Naive thymus-derived CD4-positive, alpha-beta T cell (primary cell): ENCODE data around the gene SUFU. TPM values are rescaled to one million over a fixed set of nuclear protein-coding genes. Genes with fewer than 3 reads are reported as not detected.

Experiments
- ATAC-seq: fragments of 150-1000 bp; cut with Tn5 transposase; 2 replicates; pipeline ENCODE4 v1.10.0; 2021; ENCODE audit warnings: mild to moderate bottlenecking, moderate library complexity
- CTCF ChIA-PET: fragments of 350-600 bp; sonication (Branson Sonifier 250); formaldehyde crosslinking; loops from one replicate; lab custom pipeline; 2021; ENCODE audit warnings: antibody characterized with exemption; lab: Charles Lee
- POLR2A ChIA-PET: fragments of 350-600 bp; sonication (Branson Sonifier 250); formaldehyde crosslinking; loops from one replicate; lab custom pipeline; 2021; ENCODE audit warnings: antibody characterized with exemption, inconsistent platforms; lab: Charles Lee
- DNase-seq, 9 donors: peaks; one replicate each; pipeline versions ENCODE4 v3.0.0 to v3.0.0-alpha.2; 2020 to 2022; ENCODE audit warnings: mixed read lengths in 1 of 9
- H3K27ac ChIP-seq: one replicate; pipeline ENCODE4 v1.7.0; 2013; ENCODE audit warnings: mild to moderate bottlenecking, low read depth, low read length, moderate library complexity
- H3K27me3 ChIP-seq, 2 donors: one replicate each; pipeline ENCODE4 v1.7.0; 2013; ENCODE audit warnings: low read length in 2 of 2, mild to moderate bottlenecking in 2 of 2, moderate library complexity in 2 of 2; ENCODE audit not compliant: control insufficient read depth in 2 of 2, insufficient read depth in 2 of 2
- H3K36me3 ChIP-seq, 3 experiments: 1 replicate in 2 of 3; 2 replicates in 1 of 3; pipeline ENCODE4 v1.7.0; 2013; ENCODE audit warnings: low read length in 3 of 3, mild to moderate bottlenecking in 3 of 3, moderate library complexity in 1 of 3; ENCODE audit not compliant: insufficient read depth in 3 of 3, control insufficient read depth in 2 of 3
- H3K4me1 ChIP-seq, 2 donors: one replicate each; pipeline ENCODE4 v1.7.0; 2013; ENCODE audit warnings: low read length in 2 of 2, mild to moderate bottlenecking in 2 of 2, moderate library complexity in 1 of 2; ENCODE audit not compliant: control insufficient read depth in 2 of 2, insufficient read depth in 2 of 2
- H3K4me3 ChIP-seq: 2 replicates; pipeline ENCODE4 v1.7.0; 2013; ENCODE audit warnings: mild to moderate bottlenecking, low read length
- H3K9me3 ChIP-seq, 3 experiments: 1 replicate in 2 of 3; 2 replicates in 1 of 3; pipeline ENCODE4 v1.7.0; 2013; ENCODE audit warnings: low read length in 3 of 3; ENCODE audit not compliant: control insufficient read depth in 2 of 3
- H3K27ac Mint-ChIP-seq, 9 donors: one replicate each; pipeline ENCODE4 v1.8.0; 2020 to 2022; ENCODE audit warnings: mixed read lengths in 9 of 9, mild to moderate bottlenecking in 8 of 9, moderate library complexity in 5 of 9, inconsistent platforms in 2 of 9
- H3K27me3 Mint-ChIP-seq, 5 donors: one replicate each; pipeline ENCODE4 v1.8.0; 2021 to 2022; ENCODE audit warnings: mixed read lengths in 5 of 5, mild to moderate bottlenecking in 1 of 5
- H3K36me3 Mint-ChIP-seq, 5 donors: one replicate each; pipeline ENCODE4 v1.8.0; 2020 to 2022; ENCODE audit warnings: mixed read lengths in 5 of 5, mild to moderate bottlenecking in 3 of 5, inconsistent platforms in 1 of 5
- H3K4me1 Mint-ChIP-seq, 7 donors: one replicate each; pipeline ENCODE4 v1.8.0; 2020 to 2022; ENCODE audit warnings: mixed read lengths in 7 of 7, mild to moderate bottlenecking in 3 of 7, inconsistent platforms in 1 of 7
- H3K4me3 Mint-ChIP-seq, 10 donors: one replicate each; pipeline ENCODE4 v1.8.0; 2020 to 2022; ENCODE audit warnings: mild to moderate bottlenecking in 10 of 10, mixed read lengths in 10 of 10, moderate library complexity in 6 of 10, inconsistent platforms in 2 of 10
- H3K9me3 Mint-ChIP-seq, 11 donors: one replicate each; pipeline ENCODE4 v1.8.0; 2020 to 2022; ENCODE audit warnings: mixed read lengths in 11 of 11, mild to moderate bottlenecking in 4 of 11, inconsistent platforms in 1 of 11, moderate library complexity in 1 of 11
- intact Hi-C, 2 donors: fragments of 100-400 bp; cut with micrococcal nuclease; formaldehyde crosslinking; loops; one replicate each; pipeline ENCODE4 v1.15.1; 2023
- polyA plus RNA-seq, 2 donors: library from polyadenylated mRNA; unstranded; fragments of 300-500 nt; fragmentation: Illumina TruSeq; gene quantifications; one replicate each; pipeline ENCODE4 v1.2.3, GENCODE V29; 2021
- total RNA-seq, 6 experiments: library from RNA in 5 of 6; stranded (reverse) in 5 of 6; gene quantifications; 1 replicate in 5 of 6; 2 replicates in 1 of 6; pipeline ENCODE4 v1.2.3 and lab custom pipeline; 2021 to 2026

The SUFU gene
- total and polyA plus RNA-seq, 7 experiments from 2014 or later: 2.9 to 17.5 (median 14.4) TPM

DNA sequence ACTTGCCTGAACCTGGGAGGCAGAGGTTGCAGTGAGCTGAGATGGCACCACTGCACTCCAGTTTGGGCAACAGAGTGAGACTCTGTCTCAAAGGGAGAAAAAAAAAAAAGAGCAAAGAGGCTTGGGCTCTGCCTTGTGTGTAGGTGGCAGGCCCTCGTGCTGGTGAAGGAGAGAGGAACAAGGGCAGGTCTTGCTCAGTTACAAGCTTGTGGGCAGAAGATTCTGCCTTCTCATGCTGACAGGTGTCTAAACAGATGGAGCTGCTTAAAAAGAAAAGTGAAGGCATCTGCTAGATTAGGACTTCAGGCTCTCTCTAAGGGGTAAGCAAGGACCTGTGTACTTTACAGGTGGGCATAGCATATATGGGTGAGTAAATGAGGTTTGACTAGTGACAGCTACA lies 75.0 kb downstream of the SUFU start:
- DNase-seq (no peak), ATAC-seq (no peak)
- Mint-ChIP-seq H3K9me3 (no peaks in the 10 kb centered on the region), H3K4me1 (peaks cover 6 to 19% (median 17%) of the 10 kb centered on the region in 7 donors), H3K27ac (peak overlapping the region in 6 of 9 donors; percentile 14 to 81 (median 64)), H3K27me3 (no peaks in the 10 kb centered on the region), H3K36me3 (no peaks in the 10 kb centered on the region), H3K4me3 (peak overlapping the region in 2 of 10 donors; percentile 38 to 41)
- no peaks in the 10 kb centered on the region for H3K9me3 ChIP-seq
- no peaks in the 10 kb centered on the region for H3K36me3 ChIP-seq
- intact Hi-C loops: no loop called here
- no peak overlapping the region for H3K27ac ChIP-seq
- ChIA-PET CTCF (interaction anchor here (0.6 to 1.3 kb wide), 5 partner anchors 9 to 235 kb away, joined by 3 to 4 read pairs (median 3); partner anchors contain the start of gene ACTR1A), POLR2A (interaction anchor here (0.7 kb wide), 1 partner anchor 347 kb away, joined by 3 read pairs; no protein-coding TSS in a partner anchor)
- H3K4me3 ChIP-seq: no peak overlapping the region
- H3K4me1 ChIP-seq: no peaks in the 10 kb centered on the region
- H3K27me3 ChIP-seq: no peaks in the 10 kb centered on the region

DNA sequence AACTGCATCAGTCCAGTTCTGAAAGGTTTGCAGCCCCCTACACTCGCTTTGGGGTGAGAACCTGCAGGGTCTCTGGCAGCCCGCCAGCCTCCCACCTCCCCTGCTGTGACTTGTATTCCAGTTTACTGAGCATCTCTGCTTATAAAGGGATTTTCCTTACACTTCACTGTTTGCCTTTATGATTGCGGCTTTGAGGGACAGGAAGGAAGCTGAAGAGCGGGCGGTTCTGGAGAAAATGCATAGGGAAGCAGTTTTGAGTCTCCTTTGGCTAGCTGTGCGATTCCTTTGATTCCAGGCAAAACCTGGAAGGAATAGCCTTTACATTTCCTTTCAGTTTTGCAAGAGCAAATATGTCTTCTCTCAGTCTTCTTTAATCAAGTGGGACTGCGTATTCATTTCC lies 75.6 kb downstream of the SUFU start:
- no peak overlapping the region for H3K4me3 Mint-ChIP-seq
- POLR2A ChIA-PET: interaction anchor here (0.6 to 1.1 kb wide), 2 partner anchors 111 to 129 kb away, joined by 3 read pairs; no protein-coding TSS in a partner anchor

DNA sequence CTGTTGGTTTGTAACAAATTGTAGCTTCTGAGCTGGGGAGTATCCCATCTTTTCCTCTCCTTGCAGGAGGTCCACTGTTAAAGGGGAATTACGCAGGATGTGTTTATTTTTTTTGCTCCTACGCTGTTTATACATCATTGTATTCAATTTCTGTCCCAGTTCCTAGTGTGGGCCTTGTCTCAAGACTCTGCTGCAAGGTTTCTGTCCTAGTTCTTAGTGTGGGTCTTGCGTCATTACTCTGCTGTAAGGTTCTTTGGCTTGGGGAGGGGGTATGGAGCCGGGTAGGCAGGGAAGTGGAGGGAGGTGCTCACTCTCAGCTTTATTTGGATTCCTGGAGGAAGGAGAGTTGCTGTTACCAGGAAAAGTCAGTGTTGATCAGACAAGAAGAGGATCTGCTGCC lies 76.5 kb downstream of the SUFU start:
- ATAC-seq: no peak
- H3K4me1 ChIP-seq: no peaks in the 10 kb centered on the region
- intact Hi-C loops: loop anchor here in 1 of 2 donors (5.0 kb wide), 1 partner anchor 188 kb away; no protein-coding TSS in a partner anchor
- H3K9me3 ChIP-seq: no peaks in the 10 kb centered on the region
- no peaks in the 10 kb centered on the region for H3K9me3 Mint-ChIP-seq
- H3K27me3 ChIP-seq: no peaks in the 10 kb centered on the region
- no peaks in the 10 kb centered on the region for H3K36me3 ChIP-seq
- no peak for DNase-seq
- H3K27ac ChIP-seq: no peak overlapping the region
- peak overlapping the region in 8 of 9 donors; percentile 9 to 85 (median 68) for H3K27ac Mint-ChIP-seq
- H3K4me3 Mint-ChIP-seq: no peak overlapping the region
- H3K27me3 Mint-ChIP-seq: no peaks in the 10 kb centered on the region
- no peak overlapping the region for H3K4me3 ChIP-seq
- no peaks in the 10 kb centered on the region for H3K36me3 Mint-ChIP-seq
- peaks cover 6 to 21% (median 19%) of the 10 kb centered on the region in 7 donors for H3K4me1 Mint-ChIP-seq
- ChIA-PET CTCF (no interaction called here), POLR2A (interaction anchor here (1.1 to 2.2 kb wide), 2 partner anchors 77 to 130 kb away, joined by 3 to 5 read pairs; partner anchors contain the start of gene SUFU)

More for the DNA sequence above, 75.6 kb downstream of the SUFU start:
- no peak overlapping the region for H3K4me3 ChIP-seq
- H3K27ac ChIP-seq: no peak overlapping the region
- ATAC-seq (no peak), DNase-seq (no peak)
- CTCF ChIA-PET: interaction anchor here (0.6 to 1.3 kb wide), 4 partner anchors 9 to 171 kb away, joined by 3 to 4 read pairs (median 3); partner anchors contain the start of gene ACTR1A
- intact Hi-C loops: no loop called here
- no peaks in the 10 kb centered on the region for H3K4me1 ChIP-seq
- no peaks in the 10 kb centered on the region for H3K36me3 Mint-ChIP-seq
- H3K36me3 ChIP-seq: no peaks in the 10 kb centered on the region
- H3K9me3 ChIP-seq: no peaks in the 10 kb centered on the region
- peak overlapping the region in 5 of 9 donors; percentile 4 to 69 (median 31) for H3K27ac Mint-ChIP-seq
- peaks cover 6 to 21% (median 19%) of the 10 kb centered on the region in 7 donors for H3K4me1 Mint-ChIP-seq
- no peaks in the 10 kb centered on the region for H3K27me3 Mint-ChIP-seq
- no peaks in the 10 kb centered on the region for H3K27me3 ChIP-seq
- no peaks in the 10 kb centered on the region for H3K9me3 Mint-ChIP-seq

DNA sequence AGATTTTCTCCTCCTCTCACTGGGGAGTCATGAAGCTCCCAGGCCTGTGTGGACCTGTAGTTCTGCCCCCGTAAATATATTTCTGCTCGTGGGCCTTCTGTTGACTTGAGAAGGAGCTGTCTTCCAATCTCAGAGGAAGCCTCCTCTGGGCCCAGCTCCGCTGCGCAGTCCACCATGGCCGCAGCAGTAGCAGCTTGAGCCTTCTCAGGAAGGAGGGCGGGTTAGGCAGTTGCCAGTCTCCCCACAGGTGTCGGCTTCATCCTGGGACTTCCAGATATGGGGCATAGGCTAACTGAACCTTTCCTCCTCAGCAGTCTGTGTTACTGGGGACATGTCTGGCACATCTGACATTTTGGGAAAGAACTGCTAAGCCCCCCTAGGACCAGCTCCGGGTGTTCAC lies 77.6 kb downstream of the SUFU start:
- no peaks in the 10 kb centered on the region for H3K36me3 ChIP-seq
- Mint-ChIP-seq H3K36me3 (no peaks in the 10 kb centered on the region), H3K27me3 (no peaks in the 10 kb centered on the region), H3K9me3 (no peaks in the 10 kb centered on the region), H3K4me3 (no peak overlapping the region), H3K27ac (peak overlapping the region in 4 of 9 donors; percentile 22 to 72 (median 38)), H3K4me1 (peaks cover 6 to 21% (median 19%) of the 10 kb centered on the region in 7 donors)
- H3K9me3 ChIP-seq: no peaks in the 10 kb centered on the region
- ATAC-seq (no peak), DNase-seq (no peak)
- H3K4me3 ChIP-seq: no peak overlapping the region
- ChIA-PET POLR2A (interaction anchor here (2.2 kb wide), 1 partner anchor 78 kb away, joined by 5 read pairs; the partner anchor contains the start of gene SUFU), CTCF (interaction anchor here (0.6 to 3.4 kb wide), 4 partner anchors 77 to 351 kb away, joined by 3 to 39 read pairs (median 3); no protein-coding TSS in a partner anchor)
- intact Hi-C loops: loop anchor here in 1 of 2 donors (5.0 kb wide), 1 partner anchor 189 kb away; no protein-coding TSS in a partner anchor
- H3K4me1 ChIP-seq: no peaks in the 10 kb centered on the region
- no peaks in the 10 kb centered on the region for H3K27me3 ChIP-seq
- no peak overlapping the region for H3K27ac ChIP-seq

DNA sequence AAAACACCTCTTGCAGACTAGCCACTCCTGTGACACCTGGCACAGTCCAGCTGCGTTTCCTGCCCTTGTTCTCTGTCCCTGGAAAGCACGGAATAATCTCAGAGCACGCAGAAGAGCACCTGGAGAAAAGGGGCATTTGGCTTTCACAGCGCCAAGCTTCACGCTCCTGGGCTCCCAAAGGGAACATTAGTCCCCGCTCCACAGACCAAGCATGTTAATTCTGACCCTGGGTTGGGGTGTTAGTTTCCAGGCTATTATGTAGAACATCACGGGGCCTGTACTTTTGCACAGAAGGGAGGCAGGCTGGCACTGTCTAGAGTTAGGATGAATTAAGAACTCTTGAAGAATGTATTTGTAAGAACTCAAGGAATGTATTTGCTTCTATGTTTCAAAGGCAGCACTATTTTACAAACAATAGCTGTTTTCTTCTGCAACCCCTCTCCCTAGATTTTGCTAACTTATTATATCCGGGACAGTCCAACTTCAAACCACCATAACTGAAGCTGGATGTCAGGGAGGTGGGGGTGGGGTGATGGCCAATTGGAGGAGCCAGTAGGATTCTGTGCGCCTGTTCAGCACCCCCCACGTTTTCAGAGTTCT lies 78.3 kb downstream of the SUFU start:
- Mint-ChIP-seq H3K4me1 (peaks cover 6 to 22% (median 19%) of the 10 kb centered on the region in 7 donors), H3K27ac (peak overlapping the region in 1 of 9 donors; percentile 28), H3K27me3 (no peaks in the 10 kb centered on the region), H3K9me3 (no peaks in the 10 kb centered on the region), H3K4me3 (no peak overlapping the region), H3K36me3 (peaks cover 0 to 4% (median 0%) of the 10 kb centered on the region in 5 donors)
- no peak overlapping the region for H3K27ac ChIP-seq
- ChIA-PET POLR2A (interaction anchor here (2.2 kb wide), 1 partner anchor 79 kb away, joined by 5 read pairs; the partner anchor contains the start of gene SUFU), CTCF (interaction anchor here (0.6 to 3.4 kb wide), 5 partner anchors 16 to 411 kb away, joined by 3 to 39 read pairs (median 10); partner anchors contain the start of gene SUFU)
- DNase-seq (no peak), ATAC-seq (no peak)
- H3K9me3 ChIP-seq: no peaks in the 10 kb centered on the region
- no peaks in the 10 kb centered on the region for H3K36me3 ChIP-seq
- no peaks in the 10 kb centered on the region for H3K27me3 ChIP-seq
- intact Hi-C loops: loop anchor here in 1 of 2 donors (2.0 to 5.0 kb wide), 2 partner anchors 190 to 353 kb away; no protein-coding TSS in a partner anchor
- no peak overlapping the region for H3K4me3 ChIP-seq
- H3K4me1 ChIP-seq: no peaks in the 10 kb centered on the region
